Measurements from ENCODE around the gene MYLK. TPM values are rescaled to one million over a fixed set of nuclear protein-coding genes. Genes with fewer than 3 reads are reported as not detected.

MYLK gene
- total RNA-seq, 1 experiment from 2014 or later: 23.0 TPM

- Mint-ChIP-seq H3K27ac (ENCODE audit: unreplicated experiment) (no peak overlapping the region), H3K4me3 (ENCODE audit: unreplicated experiment) (no peak overlapping the region), H3K36me3 (ENCODE audit: insufficient read depth, unreplicated experiment) (no peaks in the 10 kb centered on the region), H3K27me3 (ENCODE audit: insufficient read depth, unreplicated experiment) (no peaks in the 10 kb centered on the region), H3K4me1 (ENCODE audit: low read depth, unreplicated experiment) (no peaks in the 10 kb centered on the region), H3K9me3 (ENCODE audit: unreplicated experiment) (no peaks in the 10 kb centered on the region)
- POLR2A ChIA-PET: no interaction called here
- no peak for TF ChIP-seq CTCF (IDR thresholded peaks at IDR 0.05; ENCODE audit: insufficient read depth in 1 of 2, low read depth in 1 of 2, low read length in 1 of 2, severe bottlenecking in 1 of 2, unreplicated experiment in 1 of 2)
- no peaks in the 10 kb centered on the region for H3K27me3 ChIP-seq (replicated peaks; ENCODE audit: control insufficient read depth, insufficient read depth, low read length)
- BruUV-seq (replicated peaks): no TSS peak
- DNase-seq: no peak
- H3K4me3 ChIP-seq (ENCODE audit: low read depth, low read length): no peak overlapping the region
- CTCF ChIA-PET: no interaction called here
- H3K9me3 ChIP-seq: no peaks in the 10 kb centered on the region
- intact Hi-C loops (cut with micrococcal nuclease; ENCODE audit: unreplicated experiment): no loop called here
- peaks cover 20% of the 10 kb centered on the region for H3K4me1 ChIP-seq
- no peaks in the 10 kb centered on the region for H3K36me3 ChIP-seq (ENCODE audit: control insufficient read depth, insufficient read depth, low read length)
Observed at GRCh38 chr3:123805504-123805903, 78.6 kb downstream of the MYLK start.

- intact Hi-C loops (cut with micrococcal nuclease; ENCODE audit: unreplicated experiment): no loop called here
- TF ChIP-seq CTCF (IDR thresholded peaks at IDR 0.05; ENCODE audit: insufficient read depth in 1 of 2, low read depth in 1 of 2, low read length in 1 of 2, severe bottlenecking in 1 of 2, unreplicated experiment in 1 of 2): no peak
- no peaks in the 10 kb centered on the region for H3K27me3 ChIP-seq (replicated peaks; ENCODE audit: control insufficient read depth, insufficient read depth, low read length)
- Mint-ChIP-seq H3K4me3 (ENCODE audit: unreplicated experiment) (no peak overlapping the region), H3K27me3 (ENCODE audit: insufficient read depth, unreplicated experiment) (no peaks in the 10 kb centered on the region), H3K36me3 (ENCODE audit: insufficient read depth, unreplicated experiment) (no peaks in the 10 kb centered on the region), H3K27ac (ENCODE audit: unreplicated experiment) (no peak overlapping the region), H3K4me1 (ENCODE audit: low read depth, unreplicated experiment) (no peaks in the 10 kb centered on the region), H3K9me3 (ENCODE audit: unreplicated experiment) (no peaks in the 10 kb centered on the region)
- peaks cover 24% of the 10 kb centered on the region for H3K4me1 ChIP-seq
- ChIA-PET POLR2A (interaction anchor here (0.6 kb wide), 1 partner anchor 156 kb away, joined by 11 read pairs; the partner anchor contains the start of gene CCDC14), CTCF (no interaction called here)
- no TSS peak for BruUV-seq (replicated peaks)
- H3K9me3 ChIP-seq: no peaks in the 10 kb centered on the region
- H3K4me3 ChIP-seq (ENCODE audit: low read depth, low read length): no peak overlapping the region
- DNase-seq: no peak
- H3K36me3 ChIP-seq (ENCODE audit: control insufficient read depth, insufficient read depth, low read length): no peaks in the 10 kb centered on the region; the same call in 1 of the 2 replicates
Observed at GRCh38 chr3:123805101-123805500, 79.0 kb downstream of the MYLK start.

GRCh38 chr3:123804676-123805075, 79.5 kb downstream of the MYLK start:
- no peak for TF ChIP-seq CTCF (IDR thresholded peaks at IDR 0.05; ENCODE audit: insufficient read depth in 1 of 2, low read depth in 1 of 2, low read length in 1 of 2, severe bottlenecking in 1 of 2, unreplicated experiment in 1 of 2)
- DNase-seq: no peak
- H3K4me3 Mint-ChIP-seq (ENCODE audit: unreplicated experiment): no peak overlapping the region
- peaks cover 2% of the 10 kb centered on the region for H3K4me1 Mint-ChIP-seq (ENCODE audit: low read depth, unreplicated experiment)
- intact Hi-C loops (cut with micrococcal nuclease; ENCODE audit: unreplicated experiment): no loop called here
- H3K36me3 ChIP-seq (ENCODE audit: control insufficient read depth, insufficient read depth, low read length): no peaks in the 10 kb centered on the region; the same call in 1 of the 2 replicates
- no peaks in the 10 kb centered on the region for H3K27me3 ChIP-seq (replicated peaks; ENCODE audit: control insufficient read depth, insufficient read depth, low read length)
- H3K4me3 ChIP-seq (ENCODE audit: low read depth, low read length): no peak overlapping the region
- H3K9me3 ChIP-seq: no peaks in the 10 kb centered on the region
- H3K27me3 Mint-ChIP-seq (ENCODE audit: insufficient read depth, unreplicated experiment): no peaks in the 10 kb centered on the region
- ChIA-PET POLR2A (interaction anchor here (0.6 kb wide), 1 partner anchor 156 kb away, joined by 11 read pairs; the partner anchor contains the start of gene CCDC14), CTCF (no interaction called here)
- BruUV-seq (replicated peaks): no TSS peak
- no peaks in the 10 kb centered on the region for H3K9me3 Mint-ChIP-seq (ENCODE audit: unreplicated experiment)
- H3K27ac Mint-ChIP-seq (ENCODE audit: unreplicated experiment): no peak overlapping the region
- peaks cover 28% of the 10 kb centered on the region for H3K4me1 ChIP-seq
- H3K36me3 Mint-ChIP-seq (ENCODE audit: insufficient read depth, unreplicated experiment): no peaks in the 10 kb centered on the region

All from Caco-2 (cell line).